SIG-M5 treated with dmso at 0.1 percent for 504 hours (cell line): ENCODE measurements around the gene IL32.
"Not testable (repeated sequence)": the region's sequence is repeated elsewhere in the genome, so short reads cannot be mapped to it uniquely, and the experiment has no call there.

Source experiments
- DNase-seq: peaks from one replicate; lab custom pipeline; 2025; ENCODE audit not compliant: unreplicated experiment; lab: John Stamatoyannopoulos, UW

The IL32 gene

DNA sequence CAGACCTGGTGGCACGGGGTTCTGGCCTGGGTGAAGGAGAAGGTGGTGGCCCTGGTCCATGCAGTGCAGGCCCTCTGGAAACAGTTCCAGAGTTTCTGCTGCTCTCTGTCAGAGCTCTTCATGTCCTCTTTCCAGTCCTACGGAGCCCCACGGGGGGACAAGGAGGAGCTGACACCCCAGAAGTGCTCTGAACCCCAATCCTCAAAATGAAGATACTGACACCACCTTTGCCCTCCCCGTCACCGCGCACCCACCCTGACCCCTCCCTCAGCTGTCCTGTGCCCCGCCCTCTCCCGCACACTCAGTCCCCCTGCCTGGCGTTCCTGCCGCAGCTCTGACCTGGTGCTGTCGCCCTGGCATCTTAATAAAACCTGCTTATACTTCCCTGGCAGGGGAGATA is 3.7 kb downstream of the IL32 start:
- DNase-seq, result not testable (repeated sequence)

DNA sequence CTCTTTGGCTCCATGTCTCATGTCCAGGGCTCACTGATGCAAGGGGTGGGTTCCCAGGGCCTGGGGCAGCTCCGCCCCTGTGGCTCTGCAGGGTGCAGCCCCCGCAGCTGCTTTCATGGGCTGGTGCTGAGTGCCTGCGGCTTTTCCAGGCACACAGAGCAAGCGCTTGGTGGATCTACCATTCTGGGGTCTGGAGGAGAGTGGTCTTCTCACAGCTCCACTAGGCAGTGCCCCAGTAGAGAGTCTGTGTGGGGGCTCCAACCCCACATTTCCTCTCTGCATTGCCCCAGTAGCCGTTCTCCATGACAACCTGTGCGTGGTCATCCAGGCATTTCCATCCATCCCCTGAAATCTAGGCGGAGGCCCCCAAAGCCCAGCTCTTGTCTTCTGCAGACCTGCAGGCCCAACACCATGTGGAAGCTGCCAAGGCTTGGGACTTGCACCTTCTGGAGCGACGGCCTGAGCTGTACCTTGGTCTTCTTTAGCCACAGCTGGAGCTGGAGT is 5.2 kb downstream of the IL32 start:
- DNase-seq, result no peak

DNA sequence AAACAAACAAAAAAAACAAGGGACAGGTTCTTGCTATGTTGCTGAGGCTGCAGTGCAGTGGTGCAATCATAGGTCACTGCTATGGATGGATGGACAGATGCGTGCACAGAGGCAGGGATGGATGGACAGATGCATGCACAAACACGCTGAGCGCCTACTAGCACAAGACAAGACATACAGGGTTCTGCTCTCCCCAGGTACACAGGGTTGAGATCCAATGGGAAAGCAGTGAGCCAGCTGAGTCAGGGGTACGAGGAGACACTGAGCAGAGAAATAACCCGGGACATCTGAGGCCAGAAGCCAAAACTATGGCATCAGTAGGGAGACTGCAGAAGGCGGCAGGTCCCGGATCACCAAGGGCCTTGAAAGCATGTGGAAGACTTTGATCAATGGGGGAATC is 6.2 kb downstream of the IL32 start:
- no peak for DNase-seq

DNA sequence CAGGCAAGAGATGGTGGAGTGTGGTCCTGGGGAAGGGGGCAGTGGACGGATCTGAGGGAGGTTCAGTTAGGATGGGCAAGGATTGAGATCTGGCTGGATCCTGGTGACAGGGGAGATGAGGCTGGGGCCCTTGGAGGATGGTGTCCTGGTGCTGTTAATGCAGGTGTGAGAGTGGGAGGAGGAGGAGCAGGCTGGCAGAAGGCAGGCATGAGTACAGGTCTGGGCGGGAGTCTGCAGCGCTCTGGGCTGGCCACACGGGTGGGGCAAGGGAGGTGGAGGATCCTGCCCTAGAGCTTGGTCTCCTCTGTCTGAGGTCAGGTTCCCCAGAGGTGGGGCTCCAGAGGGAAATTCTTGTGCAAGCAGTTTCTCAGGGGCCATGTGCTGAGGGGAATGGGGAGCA is 6.7 kb downstream of the IL32 start:
- DNase-seq, result not testable (repeated sequence)

DNA sequence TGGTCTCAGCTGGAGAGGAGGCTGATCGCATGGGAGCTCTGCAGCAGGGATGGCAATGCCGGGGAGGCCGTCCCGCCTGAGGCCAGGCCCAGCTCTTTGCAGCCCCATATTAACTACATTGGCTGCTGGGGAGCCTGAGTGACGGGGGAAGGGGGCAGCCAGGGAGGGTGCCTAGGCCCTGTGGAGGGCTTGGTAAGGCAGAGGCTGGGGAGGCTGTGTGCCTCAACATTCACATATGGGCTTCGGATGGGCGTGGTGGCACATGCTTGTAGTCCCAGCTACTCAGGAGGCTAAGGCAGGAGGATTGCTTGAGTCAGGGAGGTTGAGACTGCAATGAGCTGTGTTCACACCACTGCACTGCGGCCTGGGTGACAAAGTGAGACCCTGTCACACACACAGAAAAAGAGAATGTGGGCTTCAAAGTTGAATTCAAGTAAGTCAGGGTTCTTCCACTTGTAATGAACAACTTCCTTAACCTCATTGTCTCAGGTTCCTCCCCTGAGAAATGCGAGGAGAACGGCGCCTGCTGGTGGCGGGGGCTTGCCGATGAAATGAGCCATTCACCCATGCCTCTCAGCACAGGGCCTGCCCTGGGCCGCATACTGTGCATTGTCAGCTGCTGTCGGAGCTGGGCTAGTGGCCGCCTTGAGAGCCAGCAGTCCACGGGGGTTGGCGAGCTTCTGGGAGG is 7.3 kb downstream of the IL32 start:
- not testable (repeated sequence) for DNase-seq

DNA sequence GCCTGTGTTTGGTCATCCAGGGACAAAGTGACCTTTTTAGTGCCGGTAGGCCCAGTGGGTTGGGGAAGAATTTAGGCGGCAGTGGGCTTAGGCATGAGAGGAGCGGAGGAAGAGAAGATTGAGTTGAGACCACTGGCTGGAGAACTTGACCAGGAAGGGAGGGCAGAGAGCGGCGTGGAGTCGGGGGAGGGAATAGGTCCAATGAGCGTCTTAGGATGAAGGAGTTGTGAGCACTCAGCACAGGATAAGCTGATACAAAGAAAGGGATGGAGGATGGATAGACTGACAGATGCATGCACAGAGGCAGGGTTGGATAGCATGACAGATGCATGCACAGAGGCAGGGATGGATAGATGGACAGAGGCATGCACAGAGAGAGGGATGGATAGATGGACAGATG is 8.0 kb downstream of the IL32 start:
- DNase-seq, result no peak

DNA sequence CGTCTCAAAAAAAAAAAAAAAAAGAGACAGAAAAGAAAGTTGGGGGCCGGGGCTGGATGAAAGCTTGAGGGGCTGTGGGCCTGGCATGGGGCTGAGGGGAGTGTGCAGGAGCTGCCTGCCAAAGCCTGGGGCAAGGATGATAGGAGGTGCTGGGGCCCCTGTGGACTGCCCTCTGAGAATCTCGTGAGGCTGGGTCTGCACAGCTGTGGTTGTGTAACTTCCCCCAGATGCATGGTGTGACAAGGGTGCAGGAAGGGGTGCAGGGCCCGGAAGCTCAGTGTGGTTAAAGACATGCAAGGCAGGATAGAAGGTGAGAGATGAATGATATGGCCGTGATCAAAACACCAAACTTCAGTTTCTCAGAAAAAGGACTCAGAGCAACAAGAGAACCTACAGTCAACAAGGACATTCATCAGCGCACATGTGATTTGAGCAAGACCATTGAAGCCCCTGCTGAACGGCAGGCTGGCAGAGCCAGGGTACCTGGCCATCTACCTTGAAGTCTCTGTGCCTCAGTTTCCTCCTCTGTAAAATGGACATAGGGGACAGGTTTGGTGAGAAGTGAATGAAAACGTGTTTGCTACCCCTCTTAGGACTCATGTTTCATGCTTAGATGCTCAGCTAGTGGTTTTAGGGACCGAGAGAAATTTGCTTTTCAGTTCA is 9.6 kb downstream of the IL32 start:
- DNase-seq, result peak; percentile 77

- DNase-seq, result no peak
These were observed 10.1 kb downstream of the IL32 start for GRCh38 chr16:3075523-3075915.

DNA sequence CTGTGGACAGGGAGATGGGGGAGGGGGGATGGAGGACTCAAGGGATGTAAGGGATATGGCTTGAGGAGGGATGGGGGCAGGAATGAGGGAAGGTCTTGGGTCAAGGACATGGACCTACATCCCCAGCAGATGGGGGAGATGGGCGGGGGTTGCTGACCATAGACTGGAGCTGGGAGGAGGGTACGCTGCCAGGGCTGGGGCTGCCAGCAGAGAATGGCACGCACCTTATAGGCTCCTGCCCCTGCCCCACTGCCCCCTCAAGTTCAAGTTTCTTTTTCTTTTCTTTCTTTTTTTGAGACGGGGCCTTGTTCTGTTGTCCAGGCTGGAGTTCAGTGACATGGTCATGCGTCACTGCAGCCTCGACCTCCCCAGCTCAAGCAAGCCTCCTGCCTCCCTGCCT is 10.5 kb downstream of the IL32 start:
- not testable (repeated sequence) for DNase-seq

DNA sequence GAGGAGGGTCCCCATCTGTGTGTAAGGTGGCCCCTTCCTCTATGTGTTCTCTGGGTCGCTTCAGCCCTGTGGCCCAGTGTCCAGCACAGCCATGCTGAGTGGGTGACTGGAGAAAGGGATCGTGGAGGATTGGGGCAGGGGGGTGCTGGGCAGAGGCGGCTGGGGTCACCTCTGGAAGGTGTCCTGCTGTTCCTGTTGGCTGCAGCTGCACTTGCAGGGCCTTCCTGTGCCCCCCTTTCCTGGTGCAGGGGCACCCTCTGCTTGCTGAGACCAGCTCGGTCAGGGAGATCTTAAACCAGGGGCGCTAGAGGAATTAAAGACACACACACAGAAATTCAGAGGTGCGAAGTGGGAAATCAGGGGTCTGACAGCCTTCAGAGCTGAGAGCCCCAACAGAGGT is 11.1 kb downstream of the IL32 start:
- no peak for DNase-seq

DNA sequence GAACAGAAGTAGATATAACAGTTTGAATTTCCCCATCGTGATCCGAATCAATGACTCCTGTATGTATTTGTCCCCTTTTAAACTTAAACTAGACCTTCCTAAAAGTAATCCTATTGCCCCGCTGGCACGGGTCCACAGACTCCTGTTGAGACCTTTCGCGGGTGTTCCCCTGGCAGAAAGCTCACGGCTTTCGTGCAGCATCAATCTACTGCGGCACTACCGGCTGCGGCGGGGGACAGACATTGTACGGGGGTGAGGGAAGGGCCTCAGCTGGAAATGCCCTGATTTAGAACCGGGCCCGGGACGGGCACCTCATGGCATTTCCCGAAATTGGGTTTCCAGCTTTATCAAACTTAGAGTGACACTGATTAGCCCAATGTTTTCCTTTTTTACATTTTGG is 14.6 kb downstream of the IL32 start:
- DNase-seq, result no peak

DNA sequence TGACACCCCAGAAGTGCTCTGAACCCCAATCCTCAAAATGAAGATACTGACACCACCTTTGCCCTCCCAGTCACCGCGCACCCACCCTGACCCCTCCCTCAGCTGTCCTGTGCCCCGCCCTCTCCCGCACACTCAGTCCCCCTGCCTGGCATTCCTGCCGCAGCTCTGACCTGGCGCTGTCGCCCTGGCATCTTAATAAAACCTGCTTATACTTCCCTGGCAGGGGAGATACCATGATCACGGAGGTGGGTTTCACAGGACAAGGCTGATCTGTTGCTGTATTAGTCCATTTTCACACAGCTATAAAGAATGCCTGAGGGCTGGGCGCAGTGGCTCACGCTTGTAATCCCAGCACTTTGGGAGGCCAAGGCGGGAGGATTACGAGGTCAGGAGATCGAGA is 16.5 kb downstream of the IL32 start:
- DNase-seq, result not testable (repeated sequence)

GRCh38 chr16:3083408-3083807 is 18.0 kb downstream of the IL32 start:
- not testable (repeated sequence) for DNase-seq

GRCh38 chr16:3084491-3084890 is 19.1 kb downstream of the IL32 start:
- no peak for DNase-seq

GRCh38 chr16:3084969-3085670 is 19.7 kb downstream of the IL32 start:
- no peak for DNase-seq

- no peak for DNase-seq
These were observed 20.6 kb downstream of the IL32 start for GRCh38 chr16:3085868-3086595.

- no peak for DNase-seq
These were observed 21.3 kb downstream of the IL32 start for GRCh38 chr16:3086596-3087242.

DNA sequence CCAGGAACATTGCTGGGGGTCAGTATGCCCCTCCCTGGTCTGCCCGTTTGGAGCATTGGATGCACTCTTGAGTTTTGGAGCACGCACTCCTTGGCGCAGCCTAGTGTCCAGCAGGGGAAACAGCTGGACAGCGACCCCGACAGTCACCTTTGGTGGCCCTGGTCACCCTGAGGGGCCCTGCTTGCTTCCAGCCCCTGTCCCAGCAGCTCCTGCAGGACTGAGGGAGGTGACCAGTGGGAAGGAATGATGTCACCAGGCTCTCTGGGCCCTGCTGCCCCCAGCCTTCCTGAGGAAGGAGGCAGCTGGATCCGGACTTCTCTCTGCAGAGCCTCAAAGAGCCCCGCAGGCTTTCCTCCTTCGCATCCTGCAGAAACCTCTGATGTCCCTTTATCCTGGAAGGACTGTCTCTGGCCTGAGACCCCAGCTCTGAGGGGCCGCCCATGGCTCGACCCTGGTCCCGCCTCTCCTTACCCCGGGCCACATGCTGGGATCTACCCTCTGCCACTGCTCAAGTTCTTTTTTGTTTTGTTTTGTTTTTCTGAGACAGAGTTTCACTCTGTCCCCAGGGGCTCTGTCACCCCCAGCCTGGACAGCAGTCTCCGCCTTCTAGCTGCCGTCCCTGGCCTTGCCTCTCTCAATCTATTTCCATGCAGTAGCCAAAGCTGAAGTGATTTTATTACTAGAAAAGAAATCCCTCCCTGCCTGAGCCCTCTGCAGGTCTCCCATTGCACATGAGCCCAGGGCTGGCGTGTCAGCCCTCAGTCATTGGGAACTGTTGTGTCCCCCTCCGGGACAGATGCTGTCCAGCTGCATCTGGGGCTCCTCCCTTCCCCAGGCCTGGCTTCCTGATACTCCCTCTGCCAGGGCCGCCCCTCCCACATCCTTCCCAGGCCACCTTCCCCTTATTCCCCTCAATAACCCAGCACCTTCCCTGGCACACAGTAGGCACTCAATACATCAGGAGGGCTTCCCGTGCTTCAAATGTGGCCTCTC is 22.1 kb downstream of the IL32 start:
- no peak for DNase-seq

DNA sequence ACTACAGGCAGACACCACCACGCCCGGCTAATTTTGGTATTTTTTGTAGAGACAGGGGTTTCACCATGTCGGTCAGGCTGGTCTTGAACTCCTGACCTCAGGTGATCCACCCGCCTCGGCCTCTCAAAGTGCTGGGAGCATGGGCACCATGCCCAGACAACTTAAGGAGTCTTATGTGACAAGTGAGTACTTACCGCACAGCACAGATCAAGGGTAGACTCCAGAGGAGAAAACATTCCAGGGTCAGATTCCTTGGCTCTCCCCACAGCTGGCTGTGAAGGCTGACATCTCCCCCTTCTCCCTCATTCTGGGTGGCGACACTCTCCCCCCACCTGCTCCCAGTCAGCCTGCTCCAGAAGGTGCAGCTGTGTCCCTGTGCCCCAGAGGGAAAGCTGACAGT is 23.0 kb downstream of the IL32 start:
- no peak for DNase-seq
